Activated CD4-positive, alpha-beta memory T cell treated with anti-CD3 and anti-CD28 coated beads, Interleukin-2, amount 10 ng/mL, durations not matched to agents 7 days and 5 days (primary cell): ENCODE results near the gene OR2AG2. TPM values are rescaled to one million over a fixed set of nuclear protein-coding genes. Genes with fewer than 3 reads are reported as not detected.

Experiments
- CTCF ChIA-PET: fragments of 350-600 bp; sonication (Branson Sonifier 250); formaldehyde crosslinking; loops from one replicate; lab custom pipeline; 2021; ENCODE audit warnings: antibody characterized with exemption, inconsistent platforms; lab: Charles Lee
- POLR2A ChIA-PET: fragments of 350-600 bp; sonication (Branson Sonifier 250); formaldehyde crosslinking; loops from one replicate; lab custom pipeline; 2021; ENCODE audit warnings: antibody characterized with exemption; lab: Charles Lee
- DNase-seq: peaks from one replicate; pipeline ENCODE4 v3.0.0-alpha.2; 2020
- H3K27ac Mint-ChIP-seq: one replicate; pipeline ENCODE4 v1.8.0; 2021; ENCODE audit warnings: mild to moderate bottlenecking, mixed read lengths
- H3K27me3 Mint-ChIP-seq: one replicate; pipeline ENCODE4 v1.8.0; 2021; ENCODE audit warnings: mixed read lengths
- H3K36me3 Mint-ChIP-seq: one replicate; pipeline ENCODE4 v1.8.0; 2021; ENCODE audit warnings: low read depth, mixed read lengths
- H3K4me1 Mint-ChIP-seq: one replicate; pipeline ENCODE4 v1.8.0; 2021; ENCODE audit warnings: mixed read lengths
- H3K4me3 Mint-ChIP-seq: one replicate; pipeline ENCODE4 v1.8.0; 2021; ENCODE audit warnings: mild to moderate bottlenecking, mixed read lengths
- H3K9me3 Mint-ChIP-seq: one replicate; pipeline ENCODE4 v1.8.0; 2021; ENCODE audit warnings: mixed read lengths
- total RNA-seq, 2 experiments: library from RNA; stranded (reverse); gene quantifications; one replicate each; pipeline ENCODE4 v1.2.3, GENCODE V29; 2021

The OR2AG2 gene
- total RNA-seq, 2 experiments from 2014 or later: not detected

DNA sequence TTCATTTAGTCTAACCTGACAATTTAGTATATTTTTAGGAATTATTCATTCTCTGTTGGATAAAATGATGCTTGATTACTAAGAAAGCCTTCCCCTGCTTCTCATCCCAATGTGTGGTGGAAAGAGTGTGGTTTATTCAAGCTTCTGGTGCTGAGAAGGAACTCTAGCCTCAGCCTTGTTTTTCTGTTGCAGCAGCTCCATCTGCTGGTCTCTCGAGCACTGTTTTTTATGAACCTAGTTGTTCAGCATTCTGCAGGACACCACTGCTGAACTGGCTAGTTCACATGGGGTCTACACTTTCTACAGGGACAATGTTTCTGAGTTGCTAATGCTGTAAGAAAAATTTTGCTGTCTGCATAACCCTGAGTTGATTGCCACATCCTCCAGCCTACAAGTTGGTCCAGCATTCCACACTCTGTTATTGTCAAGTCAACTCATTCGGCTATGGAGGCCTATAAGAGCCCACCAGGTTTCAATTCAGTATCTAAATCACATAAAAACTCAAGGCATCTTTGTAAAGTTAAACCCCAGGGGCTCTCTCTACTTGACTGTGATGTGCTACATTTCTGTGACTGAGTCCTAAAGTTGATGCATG is 14.3 kb downstream of the OR2AG2 start:
- no peak overlapping the region for H3K4me3 Mint-ChIP-seq
- no peak overlapping the region for H3K27ac Mint-ChIP-seq
- no peaks in the 10 kb centered on the region for H3K9me3 Mint-ChIP-seq
- ChIA-PET POLR2A (interaction anchor here (1.0 kb wide), 1 partner anchor 20 kb away, joined by 5 read pairs; no protein-coding TSS in a partner anchor), CTCF (interaction anchor here (0.6 to 6.4 kb wide), 20 partner anchors 9 to 379 kb away, joined by 3 to 244 read pairs (median 4); partner anchors contain the start of genes MRPL17 and TPP1)
- peaks cover 4% of the 10 kb centered on the region for H3K27me3 Mint-ChIP-seq
- DNase-seq: peak; percentile 65
- no peaks in the 10 kb centered on the region for H3K36me3 Mint-ChIP-seq
- H3K4me1 Mint-ChIP-seq: no peaks in the 10 kb centered on the region

DNA sequence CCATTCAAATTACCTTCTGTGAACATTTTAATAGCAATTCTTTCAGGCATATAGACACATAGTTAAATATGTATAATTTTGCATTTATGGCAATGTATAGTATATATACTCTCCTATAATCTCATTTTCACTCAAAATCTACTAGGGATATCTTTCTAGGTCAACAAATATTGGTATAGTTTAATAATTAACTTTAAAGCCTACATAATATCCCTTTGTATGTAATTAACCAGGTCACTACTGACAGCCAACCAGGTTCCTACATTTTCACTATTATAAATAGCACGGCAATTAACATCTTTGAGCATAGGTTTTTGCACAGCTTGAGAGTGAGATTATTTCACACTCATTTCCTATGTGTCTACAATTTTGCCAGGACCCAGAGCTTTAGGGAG is 15.8 kb downstream of the OR2AG2 start:
- DNase-seq: no peak
- no peak overlapping the region for H3K27ac Mint-ChIP-seq
- no peaks in the 10 kb centered on the region for H3K9me3 Mint-ChIP-seq
- H3K36me3 Mint-ChIP-seq: no peaks in the 10 kb centered on the region
- peaks cover 3% of the 10 kb centered on the region for H3K27me3 Mint-ChIP-seq
- no peak overlapping the region for H3K4me3 Mint-ChIP-seq
- no peaks in the 10 kb centered on the region for H3K4me1 Mint-ChIP-seq
- ChIA-PET POLR2A (interaction anchor here (2.7 kb wide), 1 partner anchor 11 kb away, joined by 15 read pairs; no protein-coding TSS in a partner anchor), CTCF (interaction anchor here (0.8 to 6.4 kb wide), 18 partner anchors 10 to 274 kb away, joined by 3 to 244 read pairs (median 5); partner anchors contain the start of genes ARFIP2, ILK, OR2AG2 and TIMM10B)

DNA sequence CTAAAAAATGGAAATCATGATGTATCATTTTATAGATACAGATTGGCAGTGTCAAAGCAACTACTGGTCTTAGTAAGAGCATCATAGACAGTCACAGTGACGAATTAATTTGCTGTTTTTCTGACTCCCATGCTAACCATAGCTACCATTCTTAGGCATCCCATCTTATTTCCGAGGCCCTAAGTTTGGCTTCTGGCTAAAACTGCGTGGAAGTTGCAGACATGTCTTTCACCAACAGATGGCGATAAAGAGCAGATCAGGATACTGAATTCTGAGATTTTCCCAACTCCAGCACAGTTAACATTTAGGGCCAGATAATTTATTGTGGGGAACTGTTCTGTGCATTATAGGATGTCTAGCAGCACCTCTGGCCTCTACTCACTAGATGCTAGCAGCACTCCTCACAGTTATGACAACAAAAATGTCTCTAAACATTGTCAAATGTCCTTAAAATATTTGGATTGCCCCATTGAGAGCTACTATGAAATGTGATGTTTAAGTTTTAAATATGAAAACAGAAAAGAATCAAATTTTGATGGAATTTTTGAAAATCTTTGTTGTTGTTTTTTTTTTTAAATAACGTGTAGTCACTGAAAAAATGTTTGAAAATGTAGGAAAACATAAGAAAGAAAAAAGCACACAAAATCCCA is 16.3 kb downstream of the OR2AG2 start:
- CTCF ChIA-PET: interaction anchor here (0.6 to 6.4 kb wide), 25 partner anchors 11 to 1086 kb away, joined by 3 to 244 read pairs (median 5); partner anchors contain the start of genes ARFIP2, ILK, MRPL17 and OR2AG2
- Mint-ChIP-seq H3K4me1 (no peaks in the 10 kb centered on the region), H3K27me3 (peaks cover 1% of the 10 kb centered on the region), H3K9me3 (no peaks in the 10 kb centered on the region), H3K4me3 (no peak overlapping the region), H3K27ac (no peak overlapping the region), H3K36me3 (no peaks in the 10 kb centered on the region)
- peak; percentile 37 for DNase-seq
- POLR2A ChIA-PET: interaction anchor here (1.1 to 2.7 kb wide), 2 partner anchors 10 to 13 kb away, joined by 3 to 15 read pairs; no protein-coding TSS in a partner anchor

DNA sequence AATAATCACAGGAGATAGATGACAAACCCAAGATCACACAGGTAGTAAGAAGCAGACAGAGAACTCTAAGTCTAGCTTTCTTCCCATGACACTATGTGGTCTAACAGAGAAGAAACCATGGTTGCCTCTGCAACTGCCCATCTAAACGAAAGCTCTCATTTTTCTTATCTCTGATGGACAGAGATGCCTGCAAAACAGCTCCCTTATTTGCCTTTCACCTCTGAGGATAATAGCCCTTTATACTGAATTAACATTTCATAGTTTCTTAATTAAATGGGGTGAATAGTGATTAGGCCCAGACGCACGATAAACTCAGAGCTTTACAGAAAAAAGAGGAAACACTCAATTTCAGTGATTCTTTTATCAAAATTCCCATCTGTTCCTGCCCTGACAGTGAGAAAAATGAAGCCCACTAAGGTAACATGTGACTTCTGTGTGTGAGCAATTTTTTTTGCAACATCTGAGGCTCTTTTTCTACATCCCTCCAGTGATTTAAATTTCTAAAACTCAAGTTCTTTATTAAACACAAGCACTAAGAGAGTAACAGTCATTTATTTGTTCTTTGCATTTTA is 24.6 kb downstream of the OR2AG2 start:
- no peak overlapping the region for H3K4me3 Mint-ChIP-seq
- no peak for DNase-seq
- H3K9me3 Mint-ChIP-seq: no peaks in the 10 kb centered on the region
- CTCF ChIA-PET: interaction anchor here (1.0 to 13.0 kb wide), 12 partner anchors 9 to 384 kb away, joined by 3 to 244 read pairs (median 8); partner anchors contain the start of genes ARFIP2, MRPL17, TIMM10B and TPP1
- H3K27me3 Mint-ChIP-seq: no peaks in the 10 kb centered on the region
- H3K27ac Mint-ChIP-seq: no peak overlapping the region
- H3K4me1 Mint-ChIP-seq: peaks cover 19% of the 10 kb centered on the region
- POLR2A ChIA-PET: interaction anchor here (0.7 to 3.0 kb wide), 7 partner anchors 11 to 357 kb away, joined by 3 to 33 read pairs (median 4); partner anchors contain the start of genes ARFIP2, SMPD1, TAF10 and TIMM10B
- peaks cover 10% of the 10 kb centered on the region for H3K36me3 Mint-ChIP-seq

DNA sequence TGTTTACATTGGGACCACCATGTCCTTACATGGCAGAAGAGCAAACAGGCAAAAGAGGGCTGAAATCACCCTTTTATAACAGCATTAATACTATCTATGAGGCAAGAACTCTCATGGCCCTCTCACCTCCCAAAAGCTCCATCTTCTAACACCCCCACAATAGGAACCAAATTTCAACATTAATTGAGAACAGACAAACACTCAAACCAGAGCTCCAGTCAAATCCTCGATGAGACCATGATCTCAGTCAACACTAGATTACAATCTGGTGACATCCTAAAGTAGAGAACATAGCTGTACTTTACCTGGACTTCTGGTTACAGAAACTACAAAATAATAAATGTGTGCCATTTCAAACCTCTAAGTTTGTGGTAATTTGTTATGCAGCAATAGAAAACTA is 25.1 kb downstream of the OR2AG2 start:
- Mint-ChIP-seq H3K36me3 (peaks cover 16% of the 10 kb centered on the region), H3K27me3 (no peaks in the 10 kb centered on the region), H3K4me1 (peaks cover 24% of the 10 kb centered on the region), H3K9me3 (no peaks in the 10 kb centered on the region), H3K4me3 (no peak overlapping the region), H3K27ac (no peak overlapping the region)
- no peak for DNase-seq
- POLR2A ChIA-PET: interaction anchor here (0.7 to 3.0 kb wide), 8 partner anchors 11 to 356 kb away, joined by 3 to 33 read pairs (median 5); partner anchors contain the start of genes ARFIP2, MRPL17, SMPD1 and TAF10
- CTCF ChIA-PET: interaction anchor here (1.0 to 13.0 kb wide), 13 partner anchors 9 to 383 kb away, joined by 3 to 244 read pairs (median 8); partner anchors contain the start of genes ARFIP2, MRPL17, TIMM10B and TPP1

DNA sequence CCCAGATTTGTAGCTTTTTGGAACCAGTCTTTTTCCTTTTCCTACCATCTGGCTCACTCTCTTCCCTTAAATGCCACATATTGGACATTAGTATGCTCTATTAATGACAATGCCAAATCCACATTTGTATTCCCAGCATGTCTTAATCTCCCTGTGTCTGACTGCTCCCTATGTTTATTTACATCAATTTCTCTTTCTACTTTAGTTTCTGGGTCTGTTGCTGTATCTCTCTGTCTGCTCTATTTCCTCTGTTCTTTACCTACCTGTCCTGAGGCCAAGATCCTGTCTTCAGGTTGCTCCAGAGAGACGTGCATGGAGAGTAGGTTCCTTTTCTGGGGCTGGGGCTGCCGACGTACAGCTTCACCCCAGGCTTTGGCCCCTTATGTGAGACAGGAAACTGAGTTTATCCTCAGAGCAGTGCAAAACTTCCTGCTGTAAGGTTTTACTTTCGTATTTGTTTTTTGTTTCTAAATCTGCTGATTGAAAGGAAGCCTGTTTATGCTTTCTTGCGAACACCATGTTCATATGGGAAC is 25.6 kb downstream of the OR2AG2 start:
- no peak overlapping the region for H3K4me3 Mint-ChIP-seq

DNA sequence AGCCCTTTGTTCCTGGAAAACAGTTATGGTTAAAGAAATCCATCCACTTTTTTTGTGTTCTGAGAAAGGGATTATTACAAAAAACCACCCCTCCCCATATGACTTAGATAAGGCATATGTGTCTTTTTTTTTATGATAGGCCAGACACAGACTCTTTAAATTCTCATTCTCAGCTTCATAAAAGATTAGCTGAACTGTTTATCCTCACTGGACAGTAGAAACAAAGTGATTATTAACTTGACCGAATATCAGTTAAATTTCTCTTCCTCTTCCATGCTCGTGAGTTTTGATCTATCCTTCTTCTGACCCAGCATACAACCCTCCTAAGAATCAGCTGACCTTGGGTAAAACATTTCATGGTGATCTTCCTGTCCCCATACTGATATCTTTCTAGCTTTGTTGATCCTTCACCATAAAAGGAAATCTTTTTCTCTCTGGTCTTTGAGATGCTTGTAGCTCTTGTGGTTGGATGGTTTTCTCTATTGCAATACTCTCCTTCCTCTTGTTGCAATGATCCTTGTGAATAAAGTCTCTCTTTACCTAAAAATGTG is 26.2 kb downstream of the OR2AG2 start:
- peaks cover 21% of the 10 kb centered on the region for H3K36me3 Mint-ChIP-seq
- H3K27me3 Mint-ChIP-seq: no peaks in the 10 kb centered on the region
- H3K9me3 Mint-ChIP-seq: no peaks in the 10 kb centered on the region
- no peak overlapping the region for H3K27ac Mint-ChIP-seq
- CTCF ChIA-PET: interaction anchor here (0.6 to 13.0 kb wide), 19 partner anchors 8 to 366 kb away, joined by 3 to 244 read pairs (median 5); partner anchors contain the start of genes ARFIP2, MRPL17, TIMM10B and TPP1
- DNase-seq: no peak
- H3K4me3 Mint-ChIP-seq: no peak overlapping the region
- POLR2A ChIA-PET: interaction anchor here (0.5 to 3.0 kb wide), 15 partner anchors 10 to 1056 kb away, joined by 3 to 33 read pairs (median 4); partner anchors contain the start of genes APBB1, ARFIP2, MRPL17 and TAF10
- H3K4me1 Mint-ChIP-seq: peaks cover 30% of the 10 kb centered on the region

More for the DNA sequence above, 25.6 kb downstream of the OR2AG2 start:
- DNase-seq: peak; percentile 55
- Mint-ChIP-seq H3K9me3 (no peaks in the 10 kb centered on the region), H3K27me3 (no peaks in the 10 kb centered on the region), H3K27ac (no peak overlapping the region), H3K4me1 (peaks cover 26% of the 10 kb centered on the region), H3K36me3 (peaks cover 17% of the 10 kb centered on the region)
- CTCF ChIA-PET: interaction anchor here (0.7 to 13.0 kb wide), 18 partner anchors 8 to 383 kb away, joined by 3 to 244 read pairs (median 6); partner anchors contain the start of genes ARFIP2, MRPL17, TIMM10B and TPP1
- POLR2A ChIA-PET: interaction anchor here (0.5 to 3.0 kb wide), 16 partner anchors 9 to 356 kb away, joined by 3 to 33 read pairs (median 4); partner anchors contain the start of genes APBB1, ARFIP2, MRPL17 and SMPD1

DNA sequence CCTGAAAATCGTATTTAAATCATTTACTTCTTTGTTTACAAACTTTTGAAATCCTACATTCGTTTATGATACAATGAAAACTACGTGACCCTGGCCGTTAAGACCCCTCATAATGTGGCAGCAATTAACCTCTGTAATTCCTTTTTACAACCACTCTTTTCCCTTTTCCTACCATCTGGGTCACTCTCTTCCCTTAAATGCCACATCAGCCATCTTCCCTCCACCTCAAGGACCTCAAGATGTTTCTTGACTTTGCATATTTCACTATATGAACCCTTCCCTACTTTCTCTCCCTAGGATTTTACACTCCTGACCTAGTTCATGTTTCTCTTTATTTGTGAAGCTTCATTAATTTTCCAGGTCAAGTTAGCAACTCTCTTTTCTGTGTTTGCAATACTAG is 26.8 kb downstream of the OR2AG2 start:
- H3K4me3 Mint-ChIP-seq: no peak overlapping the region
- peaks cover 21% of the 10 kb centered on the region for H3K36me3 Mint-ChIP-seq
- no peak overlapping the region for H3K27ac Mint-ChIP-seq
- CTCF ChIA-PET: interaction anchor here (0.6 to 13.0 kb wide), 12 partner anchors 7 to 301 kb away, joined by 3 to 244 read pairs (median 6); partner anchors contain the start of genes ARFIP2, MRPL17, TIMM10B and TPP1
- POLR2A ChIA-PET: interaction anchor here (0.8 to 3.0 kb wide), 12 partner anchors 9 to 1055 kb away, joined by 3 to 33 read pairs (median 5); partner anchors contain the start of genes APBB1, ARFIP2, MRPL17 and TIMM10B
- no peak for DNase-seq
- peaks cover 32% of the 10 kb centered on the region for H3K4me1 Mint-ChIP-seq
- no peaks in the 10 kb centered on the region for H3K27me3 Mint-ChIP-seq
- no peaks in the 10 kb centered on the region for H3K9me3 Mint-ChIP-seq

DNA sequence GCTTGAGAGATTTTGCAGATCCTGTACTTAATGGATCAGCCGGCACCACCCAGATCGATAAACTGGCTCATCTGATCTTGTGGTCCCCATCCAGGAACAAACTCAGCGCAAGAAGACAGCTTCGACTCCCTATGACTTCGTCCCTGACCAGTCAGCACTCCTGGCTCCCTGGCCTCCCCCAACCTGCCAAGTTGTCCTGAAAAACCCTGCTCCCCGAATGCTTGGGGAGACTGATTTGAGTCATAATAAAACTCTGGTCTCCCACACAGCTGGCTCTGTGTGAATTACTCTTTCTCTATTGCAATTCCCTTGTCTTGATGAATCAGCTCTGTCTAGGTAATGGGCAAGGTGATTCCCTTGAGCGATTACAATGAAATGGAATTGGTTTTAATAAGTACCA is 29.5 kb downstream of the OR2AG2 start:
- H3K4me1 Mint-ChIP-seq: peaks cover 49% of the 10 kb centered on the region
- H3K9me3 Mint-ChIP-seq: no peaks in the 10 kb centered on the region
- ChIA-PET POLR2A (interaction anchor here (1.3 to 1.9 kb wide), 3 partner anchors 9 to 123 kb away, joined by 3 to 5 read pairs (median 5); partner anchors contain the start of gene TPP1), CTCF (interaction anchor here (1.2 to 13.0 kb wide), 3 partner anchors 15 to 59 kb away, joined by 3 to 244 read pairs (median 8); partner anchors contain the start of gene MRPL17)
- no peaks in the 10 kb centered on the region for H3K27me3 Mint-ChIP-seq
- no peak overlapping the region for H3K4me3 Mint-ChIP-seq
- peaks cover 41% of the 10 kb centered on the region for H3K36me3 Mint-ChIP-seq
- H3K27ac Mint-ChIP-seq: peak overlapping the region; percentile 68
- no peak for DNase-seq

DNA sequence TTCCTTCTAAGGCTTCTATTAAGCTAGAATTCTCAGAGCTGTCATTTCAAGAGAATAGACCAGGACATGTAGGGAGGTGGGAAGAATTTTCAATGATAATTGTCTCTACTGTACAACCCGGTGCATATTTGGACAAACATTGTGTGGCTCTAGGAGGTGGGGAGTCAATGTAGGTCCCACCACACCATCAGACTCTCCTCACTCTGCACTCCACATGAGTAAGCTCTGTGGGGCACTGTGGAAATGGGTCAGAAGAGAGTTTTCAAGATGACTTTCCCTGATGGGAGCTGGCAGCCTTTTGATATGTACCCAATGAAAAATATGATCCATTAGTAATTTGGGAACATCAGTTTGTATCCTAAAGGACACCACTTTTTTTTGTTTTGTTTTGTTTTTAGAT is 33.2 kb downstream of the OR2AG2 start:
- no peak for DNase-seq
- Mint-ChIP-seq H3K4me3 (no peak overlapping the region), H3K36me3 (peaks cover 73% of the 10 kb centered on the region), H3K27me3 (no peaks in the 10 kb centered on the region), H3K9me3 (no peaks in the 10 kb centered on the region), H3K4me1 (peaks cover 85% of the 10 kb centered on the region), H3K27ac (peak overlapping the region; percentile 29)
- POLR2A ChIA-PET: interaction anchor here (1.0 to 6.4 kb wide), 3 partner anchors 8 to 126 kb away, joined by 3 to 33 read pairs (median 5); no protein-coding TSS in a partner anchor
- CTCF ChIA-PET: interaction anchor here (1.1 to 13.0 kb wide), 11 partner anchors 9 to 253 kb away, joined by 3 to 244 read pairs (median 6); partner anchors contain the start of genes MRPL17 and TPP1

DNA sequence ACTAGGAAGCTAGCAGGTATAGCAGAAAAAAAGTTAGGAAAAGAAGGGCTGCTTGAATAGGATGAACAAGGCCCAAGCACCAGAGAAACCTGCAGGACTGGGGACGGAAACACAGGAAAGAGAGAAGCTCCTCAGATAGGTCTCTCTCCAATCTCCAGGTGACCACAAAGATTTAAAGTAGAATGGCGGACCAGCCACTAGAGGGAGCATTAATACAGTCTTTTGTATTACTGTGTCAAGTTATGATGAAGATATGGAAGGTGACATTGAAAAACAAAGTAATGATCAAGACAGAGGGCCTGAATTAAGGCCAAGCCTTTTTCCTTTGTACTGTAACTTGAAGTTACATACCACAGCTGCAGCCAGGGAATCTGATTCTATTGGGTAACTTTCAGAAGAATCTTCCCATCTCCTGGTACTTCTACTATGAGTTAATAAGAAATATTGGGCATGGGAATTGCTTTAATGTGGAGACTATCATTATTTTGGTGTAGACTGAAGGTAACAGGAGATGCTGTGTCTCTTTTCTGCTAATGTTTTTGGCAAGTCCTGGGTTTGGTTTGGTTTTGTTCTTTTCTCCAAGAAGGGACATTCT is 33.8 kb downstream of the OR2AG2 start:
- peak; percentile 71 for DNase-seq
- peak overlapping the region; percentile 29 for H3K27ac Mint-ChIP-seq
- H3K9me3 Mint-ChIP-seq: no peaks in the 10 kb centered on the region
- peaks cover 86% of the 10 kb centered on the region for H3K4me1 Mint-ChIP-seq
- POLR2A ChIA-PET: interaction anchor here (1.0 to 6.4 kb wide), 4 partner anchors 8 to 133 kb away, joined by 3 to 33 read pairs (median 4); no protein-coding TSS in a partner anchor
- peaks cover 75% of the 10 kb centered on the region for H3K36me3 Mint-ChIP-seq
- H3K4me3 Mint-ChIP-seq: no peak overlapping the region
- CTCF ChIA-PET: interaction anchor here (0.6 to 13.0 kb wide), 18 partner anchors 9 to 359 kb away, joined by 3 to 244 read pairs (median 4); partner anchors contain the start of gene MRPL17
- no peaks in the 10 kb centered on the region for H3K27me3 Mint-ChIP-seq
